ENCODE results near the gene LMOD2. TPM values are rescaled to one million over a fixed set of nuclear protein-coding genes. Genes with fewer than 3 reads are reported as not detected.

LMOD2 gene
- total RNA-seq, 2 experiments from 2014 or later, result not detected

DNA sequence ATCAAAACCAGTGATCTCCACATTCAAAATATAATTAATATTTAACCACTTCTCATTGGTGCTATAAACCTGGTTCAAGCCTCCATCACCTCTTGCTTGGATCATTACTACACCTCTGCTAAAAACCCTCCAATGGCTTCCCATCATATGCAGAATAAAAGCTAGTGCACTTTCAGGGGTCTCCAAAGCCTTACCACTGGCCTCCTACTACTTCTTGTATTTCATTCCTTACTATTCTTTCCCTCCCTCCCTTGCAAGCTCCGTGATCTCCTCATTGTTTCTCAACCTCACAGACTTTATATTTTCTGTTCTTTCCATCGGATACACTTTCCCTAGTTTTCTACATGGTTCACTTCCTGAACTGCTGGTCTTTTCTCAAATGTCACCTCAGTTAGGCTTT, 31.5 kb downstream of the LMOD2 start:
- POLR2A ChIA-PET, result interaction anchor here (0.8 kb wide), 1 partner anchor 61 kb away, joined by 3 read pairs; no protein-coding TSS in a partner anchor
- peak overlapping the region; percentile 21 for H3K27ac Mint-ChIP-seq
- no peaks in the 10 kb centered on the region for H3K27me3 Mint-ChIP-seq

DNA sequence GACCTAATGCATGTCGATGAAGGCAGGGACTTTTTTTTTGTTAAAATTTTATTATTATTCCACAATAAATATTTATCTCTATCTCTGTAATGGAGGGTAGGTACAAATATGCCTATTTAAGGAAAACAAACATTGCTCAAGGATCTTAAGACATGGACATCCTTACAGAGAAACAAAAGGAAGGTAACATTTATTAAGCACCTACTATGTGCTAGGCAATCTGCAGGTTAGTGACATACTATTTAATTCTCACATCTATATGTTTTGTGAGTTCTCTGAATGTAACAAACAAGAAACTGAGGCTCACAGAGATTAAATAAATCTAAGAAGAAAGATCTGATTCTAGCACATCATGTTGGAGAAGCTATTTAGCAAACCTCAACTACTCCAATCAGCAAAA, 32.1 kb downstream of the LMOD2 start:
- Histone ChIP-seq H3K4me1 (ENCODE audit: insufficient read depth, low read length) (no peaks in the 10 kb centered on the region), H3K36me3 (ENCODE audit: insufficient read depth, low read length) (peaks cover 51% of the 10 kb centered on the region), H3K27ac (ENCODE audit: low read depth in 1 of 2, low read length in 2 of 2) (no peak overlapping the region), H3K27me3 (ENCODE audit: control insufficient read depth in 1 of 2, insufficient read depth in 2 of 2, low read length in 2 of 2) (no peaks in the 10 kb centered on the region), H3K9me3 (ENCODE audit: control insufficient read depth in 1 of 2, insufficient read depth in 1 of 2, low read length in 2 of 2) (no peaks in the 10 kb centered on the region), H3K4me3 (ENCODE audit: low read length) (no peak overlapping the region)
- ATAC-seq (ENCODE audit: poor library complexity) (no peak), DNase-seq (no peak)
- intact Hi-C loops (cut with DNase I, micrococcal nuclease), result no loop called here
- Mint-ChIP-seq H3K4me1 (ENCODE audit: low read depth) (no peaks in the 10 kb centered on the region), H3K9me3 (no peaks in the 10 kb centered on the region), H3K27me3 (no peaks in the 10 kb centered on the region), H3K36me3 (ENCODE audit: low read depth) (peaks cover 76% of the 10 kb centered on the region), H3K27ac (no peak overlapping the region), H3K4me3 (no peak overlapping the region)
- TF ChIP-seq, protein P1, sequence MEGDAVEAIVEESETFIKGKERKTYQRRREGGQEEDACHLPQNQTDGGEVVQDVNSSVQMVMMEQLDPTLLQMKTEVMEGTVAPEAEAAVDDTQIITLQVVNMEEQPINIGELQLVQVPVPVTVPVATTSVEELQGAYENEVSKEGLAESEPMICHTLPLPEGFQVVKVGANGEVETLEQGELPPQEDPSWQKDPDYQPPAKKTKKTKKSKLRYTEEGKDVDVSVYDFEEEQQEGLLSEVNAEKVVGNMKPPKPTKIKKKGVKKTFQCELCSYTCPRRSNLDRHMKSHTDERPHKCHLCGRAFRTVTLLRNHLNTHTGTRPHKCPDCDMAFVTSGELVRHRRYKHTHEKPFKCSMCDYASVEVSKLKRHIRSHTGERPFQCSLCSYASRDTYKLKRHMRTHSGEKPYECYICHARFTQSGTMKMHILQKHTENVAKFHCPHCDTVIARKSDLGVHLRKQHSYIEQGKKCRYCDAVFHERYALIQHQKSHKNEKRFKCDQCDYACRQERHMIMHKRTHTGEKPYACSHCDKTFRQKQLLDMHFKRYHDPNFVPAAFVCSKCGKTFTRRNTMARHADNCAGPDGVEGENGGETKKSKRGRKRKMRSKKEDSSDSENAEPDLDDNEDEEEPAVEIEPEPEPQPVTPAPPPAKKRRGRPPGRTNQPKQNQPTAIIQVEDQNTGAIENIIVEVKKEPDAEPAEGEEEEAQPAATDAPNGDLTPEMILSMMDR (IDR thresholded peaks at IDR 0.05), result no peak
- ChIA-PET CTCF (interaction anchor here (1.4 kb wide), 1 partner anchor 14 kb away, joined by 3 read pairs; no protein-coding TSS in a partner anchor), POLR2A (interaction anchor here (0.8 kb wide), 1 partner anchor 61 kb away, joined by 3 read pairs; no protein-coding TSS in a partner anchor)

More for the DNA sequence above, 31.5 kb downstream of the LMOD2 start:
- Histone ChIP-seq H3K36me3 (ENCODE audit: insufficient read depth, low read length) (peaks cover 48% of the 10 kb centered on the region), H3K9me3 (ENCODE audit: control insufficient read depth in 1 of 2, insufficient read depth in 1 of 2, low read length in 2 of 2) (no peaks in the 10 kb centered on the region), H3K27ac (ENCODE audit: low read depth in 1 of 2, low read length in 2 of 2) (no peak overlapping the region), H3K27me3 (ENCODE audit: control insufficient read depth in 1 of 2, insufficient read depth in 2 of 2, low read length in 2 of 2) (no peaks in the 10 kb centered on the region), H3K4me1 (ENCODE audit: insufficient read depth, low read length) (no peaks in the 10 kb centered on the region), H3K4me3 (ENCODE audit: low read length) (no peak overlapping the region)
- CTCF ChIA-PET, result interaction anchor here (1.4 kb wide), 1 partner anchor 15 kb away, joined by 3 read pairs; no protein-coding TSS in a partner anchor
- Mint-ChIP-seq H3K36me3 (ENCODE audit: low read depth) (peaks cover 74% of the 10 kb centered on the region), H3K9me3 (no peaks in the 10 kb centered on the region), H3K4me3 (no peak overlapping the region), H3K4me1 (ENCODE audit: low read depth) (no peaks in the 10 kb centered on the region)
- TF ChIP-seq, protein P1 (IDR thresholded peaks at IDR 0.05), result no peak
- intact Hi-C loops (cut with DNase I, micrococcal nuclease), result no loop called here
- DNase-seq (no peak), ATAC-seq (ENCODE audit: poor library complexity) (no peak)

GRCh38 chr7:123689250-123689649, 33.6 kb downstream of the LMOD2 start:
- no peak overlapping the region for H3K27ac Mint-ChIP-seq
- ChIA-PET CTCF (interaction anchor here (1.0 kb wide), 1 partner anchor 9 kb away, joined by 3 read pairs; no protein-coding TSS in a partner anchor), POLR2A (no interaction called here)
- Histone ChIP-seq H3K27me3 (ENCODE audit: control insufficient read depth in 1 of 2, insufficient read depth in 2 of 2, low read length in 2 of 2) (no peaks in the 10 kb centered on the region), H3K4me1 (ENCODE audit: insufficient read depth, low read length) (no peaks in the 10 kb centered on the region), H3K4me3 (ENCODE audit: low read length) (no peak overlapping the region), H3K9me3 (ENCODE audit: control insufficient read depth in 1 of 2, insufficient read depth in 1 of 2, low read length in 2 of 2) (no peaks in the 10 kb centered on the region), H3K27ac (ENCODE audit: low read depth in 1 of 2, low read length in 2 of 2) (no peak overlapping the region), H3K36me3 (ENCODE audit: insufficient read depth, low read length) (peaks cover 46% of the 10 kb centered on the region)
- TF ChIP-seq, protein P1 (IDR thresholded peaks at IDR 0.05), result no peak
- no peaks in the 10 kb centered on the region for H3K27me3 Mint-ChIP-seq
- H3K9me3 Mint-ChIP-seq, result no peaks in the 10 kb centered on the region
- ATAC-seq (ENCODE audit: poor library complexity) (no peak), DNase-seq (no peak)
- H3K4me1 Mint-ChIP-seq (ENCODE audit: low read depth), result no peaks in the 10 kb centered on the region
- peaks cover 73% of the 10 kb centered on the region for H3K36me3 Mint-ChIP-seq (ENCODE audit: low read depth)
- no peak overlapping the region for H3K4me3 Mint-ChIP-seq
- intact Hi-C loops (cut with DNase I, micrococcal nuclease), result no loop called here
